Activated CD8-positive, alpha-beta memory T cell treated with anti-CD3 and anti-CD28 coated beads, Interleukin-2, amount 50 U/mL, for 1 hour (primary cell): ENCODE data around the gene RPS27L.

Experiments
- DNase-seq: peaks from one replicate; pipeline ENCODE4 v3.0.0-alpha.2; 2020; ENCODE audit errors: extremely low read depth

The RPS27L gene

GRCh38 chr15:63188247-63188925 is 31.1 kb upstream of the RPS27L start:
- DNase-seq, result no peak

GRCh38 chr15:63187589-63188226 is 30.4 kb upstream of the RPS27L start:
- DNase-seq, result no peak

GRCh38 chr15:63186065-63186464 is 28.8 kb upstream of the RPS27L start:
- no peak for DNase-seq

- no peak for DNase-seq
These were observed 27.9 kb upstream of the RPS27L start for GRCh38 chr15:63185206-63185605.

GRCh38 chr15:63181648-63182047 is 24.4 kb upstream of the RPS27L start:
- no peak for DNase-seq

- DNase-seq, result no peak
These were observed 23.5 kb upstream of the RPS27L start for GRCh38 chr15:63180746-63181145.

- DNase-seq, result no peak
These were observed 20.8 kb upstream of the RPS27L start for GRCh38 chr15:63178034-63178433.

- DNase-seq, result no peak
These were observed 19.0 kb upstream of the RPS27L start for GRCh38 chr15:63176302-63176701.

- DNase-seq, result no peak
These were observed 15.7 kb upstream of the RPS27L start for GRCh38 chr15:63172851-63173451.

- DNase-seq, result no peak
These were observed 15.1 kb upstream of the RPS27L start for GRCh38 chr15:63172376-63172775.

- no peak for DNase-seq
These were observed 12.5 kb upstream of the RPS27L start for GRCh38 chr15:63169788-63170187.

GRCh38 chr15:63166219-63166618 is 8.9 kb upstream of the RPS27L start:
- no peak for DNase-seq

GRCh38 chr15:63165166-63165859 is 8.0 kb upstream of the RPS27L start:
- no peak for DNase-seq

- DNase-seq, result no peak
These were observed 5.9 kb upstream of the RPS27L start for GRCh38 chr15:63163217-63163616.

- no peak for DNase-seq
These were observed 3.4 kb upstream of the RPS27L start for GRCh38 chr15:63160638-63161037.

GRCh38 chr15:63157891-63158431 is 684 bp upstream of the RPS27L start:
- DNase-seq, result no peak

- DNase-seq, result no peak
These were observed 541 bp downstream of the RPS27L start for GRCh38 chr15:63156755-63157117.

- no peak for DNase-seq
These were observed 1.1 kb downstream of the RPS27L start for GRCh38 chr15:63156086-63156710.

GRCh38 chr15:63155486-63155885 is 1.8 kb downstream of the RPS27L start:
- no peak for DNase-seq

- no peak for DNase-seq
These were observed 5.6 kb downstream of the RPS27L start for GRCh38 chr15:63151665-63152064.

- DNase-seq, result no peak
These were observed 10.6 kb downstream of the RPS27L start for GRCh38 chr15:63146684-63147083.

GRCh38 chr15:63145426-63145825 is 11.9 kb downstream of the RPS27L start:
- no peak for DNase-seq
